NCI-H2029 treated with DMSO at 0.1 percent for 48 hours (cell line): ENCODE data around the gene TMCC1.
"Not testable (repeated sequence)": the region's sequence is repeated elsewhere in the genome, so short reads cannot be mapped to it uniquely, and the experiment has no call there.

Experiments
- DNase-seq: peaks from one replicate; lab custom pipeline; 2025; lab: John Stamatoyannopoulos, UW

The TMCC1 gene

DNA sequence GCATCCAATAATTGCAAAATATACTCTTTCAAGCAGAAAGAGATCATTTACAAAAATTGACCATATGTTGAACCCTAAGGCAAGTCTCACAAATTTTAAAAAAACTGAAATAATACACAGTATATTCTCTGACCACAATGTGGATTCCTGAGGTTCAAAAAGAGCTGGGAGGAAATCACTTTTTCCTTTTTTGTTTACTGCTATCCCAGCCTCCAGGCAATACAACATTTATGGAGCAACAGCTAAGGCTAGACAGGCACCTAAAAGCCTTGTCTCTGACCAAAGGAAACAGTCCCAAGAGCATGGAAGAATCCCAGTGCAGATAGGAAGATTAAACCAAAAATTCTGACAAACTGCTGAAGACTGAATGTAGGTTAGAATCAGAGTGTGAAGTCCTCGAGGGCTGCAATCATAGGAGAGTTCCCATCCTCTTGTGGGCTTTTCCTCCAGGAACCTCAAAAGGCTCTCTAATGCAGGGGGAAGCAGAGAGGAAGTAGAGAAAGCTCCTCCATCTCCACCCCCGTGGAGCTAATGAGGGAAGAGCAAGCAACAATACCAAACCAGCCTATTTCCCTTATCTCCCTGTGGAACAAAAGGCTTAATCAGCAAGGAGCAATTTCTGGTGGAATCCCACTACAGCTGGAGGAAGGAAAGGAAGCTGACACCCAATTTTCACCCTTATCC, 57.0 kb downstream of the TMCC1 start:
- no peak for DNase-seq

DNA sequence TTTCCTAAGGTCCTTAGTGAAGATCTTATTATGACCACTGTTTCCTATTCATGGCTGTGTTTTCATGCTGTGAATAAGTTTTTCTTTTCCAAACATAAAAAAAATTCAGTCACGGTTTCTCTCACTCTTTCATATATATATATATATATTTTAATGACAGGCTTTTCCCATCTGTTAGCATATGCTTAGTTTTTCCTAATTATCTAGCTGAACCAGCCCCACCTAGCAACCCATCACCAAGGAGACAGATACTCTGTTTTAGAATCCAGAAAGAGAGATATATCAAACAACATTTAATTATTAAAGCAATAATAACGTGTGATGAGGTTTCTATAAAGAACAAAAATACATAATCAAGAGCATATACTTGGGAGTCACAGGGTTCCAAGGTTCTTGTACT, 58.3 kb downstream of the TMCC1 start:
- DNase-seq = no peak

DNA sequence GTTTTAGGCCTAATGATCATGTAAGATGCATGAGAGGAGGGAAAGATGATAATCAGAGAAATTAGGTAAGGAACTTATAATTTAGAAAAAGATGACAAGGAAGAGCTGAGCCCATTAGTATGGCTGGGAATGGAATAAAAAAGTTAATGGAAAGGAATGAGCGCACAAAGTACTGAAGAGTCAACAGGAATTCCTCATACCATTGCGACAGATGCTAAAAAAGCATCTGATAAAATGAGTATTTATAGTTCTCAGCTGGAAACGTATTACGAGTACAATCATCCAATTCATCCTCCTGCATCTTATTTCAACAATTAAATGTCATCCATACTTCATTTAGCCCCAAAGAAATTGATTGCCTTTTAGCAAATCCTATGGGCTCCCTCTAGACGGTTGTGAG, 58.9 kb downstream of the TMCC1 start:
- DNase-seq = no peak

DNA sequence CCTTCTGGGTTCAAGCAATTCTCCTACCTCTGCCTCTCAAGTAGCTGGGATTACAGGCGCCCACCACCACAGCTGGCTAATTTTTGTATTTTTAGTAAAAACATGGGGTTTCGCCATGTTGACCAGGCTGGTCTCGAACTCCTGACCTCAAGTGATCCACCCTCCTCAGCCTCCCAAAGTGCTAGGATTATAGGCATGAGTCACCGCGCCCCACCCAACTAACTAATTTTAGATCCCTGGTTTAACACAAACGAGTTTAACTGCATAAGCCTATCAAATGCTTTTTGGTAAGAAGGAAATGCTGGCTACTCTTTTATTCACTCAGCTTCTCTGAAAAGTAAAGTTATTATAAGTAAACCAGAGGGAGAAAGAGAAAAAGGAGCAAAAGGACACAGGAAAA, 61.6 kb downstream of the TMCC1 start:
- not testable (repeated sequence) for DNase-seq

DNA sequence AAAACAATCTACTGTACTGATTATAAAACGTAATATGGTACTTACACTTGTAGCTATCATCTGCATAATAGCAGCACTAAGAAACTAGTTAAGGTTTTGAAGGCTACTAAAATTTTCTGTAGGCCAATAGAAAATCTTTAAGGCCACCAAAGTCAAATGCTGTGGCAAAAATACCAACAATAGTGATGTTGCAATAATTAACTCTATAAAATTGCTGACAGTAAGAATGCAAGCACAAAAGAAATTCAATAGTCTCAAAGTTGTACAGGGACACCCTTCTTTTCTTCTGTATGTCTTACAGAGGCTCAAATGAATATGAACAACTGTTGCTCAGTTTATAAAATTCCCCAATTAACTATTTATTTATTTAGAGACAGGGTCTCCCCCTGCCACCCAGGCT, 62.0 kb downstream of the TMCC1 start:
- DNase-seq = no peak

DNA sequence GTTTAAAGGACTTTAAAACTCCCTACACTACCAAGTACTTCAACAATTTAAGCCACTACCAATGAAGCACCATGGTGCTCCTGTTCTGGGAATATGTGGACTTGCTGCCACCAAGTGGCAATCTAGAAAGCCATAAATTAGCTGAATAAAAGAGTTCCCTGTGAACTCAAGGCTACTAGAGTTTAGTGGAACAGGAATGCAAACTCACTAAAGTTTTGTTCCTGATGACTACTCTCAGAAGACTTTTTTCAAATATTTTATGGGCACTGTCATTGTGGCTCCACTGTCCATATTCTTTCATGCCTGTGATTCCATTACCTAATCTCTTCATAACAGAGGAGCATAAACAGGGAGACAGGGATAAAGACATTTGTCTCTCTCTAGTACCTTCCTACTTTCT, 63.9 kb downstream of the TMCC1 start:
- DNase-seq = no peak

DNA sequence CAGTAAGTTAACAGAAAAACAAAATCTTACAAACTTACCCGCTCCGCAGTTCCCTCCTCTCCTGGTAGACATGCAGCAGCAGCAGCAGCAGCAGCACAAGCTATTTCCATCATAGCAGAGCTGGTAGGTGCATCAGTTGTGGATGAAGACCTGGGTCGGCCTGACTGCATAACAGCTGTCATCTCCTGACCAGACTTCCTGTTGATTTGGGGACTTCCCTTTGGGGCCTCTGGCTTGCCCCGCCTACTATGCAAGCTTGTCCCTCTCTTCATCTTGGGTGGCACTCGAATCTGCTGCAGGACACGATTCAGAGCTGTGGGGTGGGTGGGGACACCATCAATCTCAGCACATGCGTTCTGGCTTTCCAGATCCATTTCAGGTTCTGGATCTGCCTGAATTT, 65.7 kb downstream of the TMCC1 start:
- no peak for DNase-seq

DNA sequence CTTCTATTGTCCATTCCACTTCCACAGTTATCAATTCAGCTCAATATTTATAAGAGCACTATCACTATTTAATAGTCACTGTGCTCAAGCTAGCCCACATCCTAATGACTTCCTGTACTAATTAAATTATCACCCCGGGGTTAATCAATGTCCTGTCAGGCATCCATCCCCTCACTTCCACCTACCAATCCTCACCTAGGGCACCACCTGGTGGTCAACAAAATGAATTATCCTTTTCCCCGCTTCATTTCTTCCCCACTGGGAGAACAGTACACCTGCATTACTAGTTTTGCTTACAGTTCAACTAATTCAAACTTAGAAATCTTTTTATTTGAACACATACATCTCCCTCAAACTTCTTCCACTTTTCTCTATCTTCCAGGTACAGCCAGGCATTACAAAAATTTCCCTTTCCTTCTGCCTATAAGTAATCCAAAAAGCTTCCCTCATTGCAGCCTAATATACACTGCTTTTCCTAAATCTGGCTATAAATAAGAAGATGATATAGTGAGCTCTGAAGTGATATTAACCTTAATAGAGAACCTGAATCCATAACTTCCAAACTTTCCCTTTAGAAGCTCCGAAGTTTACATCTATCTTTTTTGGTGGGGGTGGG, 68.5 kb downstream of the TMCC1 start:
- no peak for DNase-seq

DNA sequence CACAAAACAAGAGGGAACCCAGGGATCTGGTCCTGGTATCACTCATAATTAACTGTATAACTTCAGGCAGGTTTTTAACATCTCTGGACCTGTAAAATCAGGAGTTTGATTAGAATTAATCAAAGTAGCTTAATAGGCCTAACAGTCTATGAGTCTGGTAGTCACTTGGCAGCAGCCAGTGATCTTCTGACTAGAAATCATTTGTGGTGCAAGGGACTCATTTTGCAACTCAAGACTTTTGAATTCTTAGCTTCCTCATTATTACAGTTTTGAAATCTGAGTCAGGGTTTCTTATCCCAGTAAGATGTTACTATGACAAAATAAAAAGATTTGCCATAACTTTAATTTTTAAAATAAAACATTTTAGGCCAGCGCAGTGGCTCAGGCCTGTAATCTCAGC, 70.8 kb downstream of the TMCC1 start:
- no peak for DNase-seq

DNA sequence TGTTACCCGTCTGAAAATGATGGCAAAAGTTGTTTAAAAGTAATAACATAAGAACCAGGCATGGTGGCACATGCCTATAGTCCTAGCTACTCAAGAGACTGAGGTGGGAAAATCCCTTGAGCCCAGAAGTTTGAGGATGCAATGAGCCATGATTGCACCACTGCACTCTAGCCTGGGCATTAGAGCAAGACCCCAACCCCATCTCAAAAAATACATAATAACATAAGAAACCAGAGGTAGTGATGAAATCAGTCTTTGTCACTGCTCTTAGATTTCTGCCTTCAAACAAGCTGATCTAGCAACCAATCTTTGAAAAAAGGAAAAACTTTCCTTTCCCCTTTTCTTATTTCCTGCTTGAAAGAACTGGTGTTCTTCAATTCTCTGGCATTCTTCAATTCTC, 71.3 kb downstream of the TMCC1 start:
- no peak for DNase-seq

DNA sequence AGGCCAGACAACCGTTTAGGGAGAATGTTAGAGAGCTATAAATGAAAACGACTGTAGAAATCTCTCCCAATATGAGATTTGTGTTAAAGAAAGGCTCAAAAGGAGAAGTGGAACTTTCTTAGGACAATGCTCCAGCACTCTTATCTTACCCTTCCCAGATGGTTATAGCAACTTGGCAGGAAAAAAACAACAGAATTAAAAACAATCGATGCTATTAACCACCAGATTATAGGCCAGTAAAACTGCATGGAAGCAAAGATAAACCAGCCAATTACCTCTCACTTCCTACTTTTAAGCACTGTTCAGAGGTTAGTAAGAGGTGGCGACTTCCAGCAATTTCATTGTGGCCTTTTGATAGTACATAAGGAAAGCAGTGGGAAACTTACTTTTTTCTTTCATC, 72.9 kb downstream of the TMCC1 start:
- DNase-seq = no peak

DNA sequence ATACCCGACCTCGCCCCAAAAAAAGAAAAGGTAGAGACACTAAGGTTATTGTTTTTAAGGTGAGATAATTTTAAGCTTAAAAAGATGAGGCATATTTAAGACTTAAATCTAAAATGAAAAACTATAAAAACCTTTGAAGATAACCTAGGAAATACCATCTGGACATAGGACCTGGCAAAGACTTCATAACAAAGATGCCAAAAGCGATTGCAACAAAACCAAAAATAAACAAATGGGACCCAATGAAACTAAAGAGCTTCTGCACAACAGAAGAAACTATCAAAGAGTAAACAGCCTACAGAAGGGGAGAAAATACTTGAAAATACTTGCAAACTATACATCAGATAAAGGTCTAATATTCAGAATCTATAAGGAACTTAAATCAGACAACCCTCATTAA, 80.9 kb downstream of the TMCC1 start:
- no peak for DNase-seq

DNA sequence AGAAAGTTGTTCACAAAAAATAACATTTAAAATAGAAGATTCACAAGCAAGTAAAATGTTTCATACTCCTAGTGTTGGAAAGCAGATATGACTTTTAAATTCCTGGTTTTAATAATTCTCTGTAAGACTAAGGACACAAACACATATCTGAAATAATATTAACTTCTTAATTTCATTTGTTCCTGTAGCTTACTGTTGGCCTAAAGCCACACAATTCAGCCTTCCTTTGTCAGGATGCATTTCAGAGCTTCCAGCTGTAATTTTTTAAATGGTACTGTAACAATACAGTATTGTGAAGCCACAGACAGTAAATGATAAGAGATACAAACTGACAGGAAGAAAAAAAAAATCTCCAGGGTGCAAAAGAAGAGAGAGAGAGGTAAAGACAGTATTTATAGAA, 84.2 kb downstream of the TMCC1 start:
- DNase-seq = no peak

DNA sequence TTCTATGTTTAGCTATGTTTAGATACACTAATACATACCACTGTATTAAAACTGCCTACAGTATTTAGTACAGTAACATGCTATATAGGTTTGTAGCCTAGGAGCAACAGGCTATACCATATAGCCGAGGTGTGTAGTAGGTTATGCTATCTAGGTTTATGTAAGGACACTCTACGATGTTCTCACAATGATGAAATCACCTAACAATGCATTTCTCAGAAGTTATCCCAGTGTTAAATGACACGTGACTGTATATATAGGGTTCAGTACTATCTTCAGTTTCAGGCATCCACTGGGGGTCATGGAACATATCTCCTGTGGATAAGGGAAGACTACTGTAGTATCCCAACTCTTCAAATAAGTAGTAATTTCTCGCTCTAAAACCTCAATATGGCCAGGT, 97.4 kb downstream of the TMCC1 start:
- no peak for DNase-seq

DNA sequence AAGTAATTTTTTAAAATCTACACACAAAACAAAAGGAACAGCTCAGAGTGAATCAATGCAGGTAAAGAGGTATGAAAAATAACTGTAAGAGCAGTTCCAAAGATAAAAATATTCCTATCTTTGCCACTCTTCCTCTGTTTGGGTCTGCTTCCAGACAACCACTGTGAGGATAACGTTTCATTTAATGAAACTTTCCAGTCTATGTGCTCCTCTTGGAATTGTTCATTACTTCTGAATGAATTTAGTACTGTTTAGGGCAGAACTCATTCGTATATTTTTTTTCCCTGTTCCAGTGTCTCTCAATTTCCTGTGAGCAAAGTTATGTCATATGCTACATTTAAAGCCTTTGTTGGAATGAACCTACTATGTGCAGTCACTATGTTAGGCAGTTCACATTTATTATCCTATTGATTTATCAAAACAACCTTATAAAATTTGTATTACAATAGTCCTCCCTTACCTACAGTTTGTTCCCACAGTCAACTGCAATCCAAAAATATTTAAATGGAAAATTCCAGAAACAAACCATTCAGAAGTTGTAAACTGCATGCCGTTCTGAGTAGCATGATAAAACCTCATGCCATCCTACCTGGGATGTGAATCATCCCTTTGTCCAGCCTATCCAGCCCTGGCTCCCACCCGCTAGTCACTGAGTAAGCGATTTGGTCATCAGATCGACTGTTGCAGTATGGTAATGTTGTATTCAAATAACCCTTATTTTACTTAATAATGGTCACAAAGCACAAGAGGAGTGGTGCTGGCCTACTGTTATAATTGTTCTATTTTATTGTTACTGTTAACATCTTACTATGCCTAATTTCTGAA, 98.1 kb downstream of the TMCC1 start:
- DNase-seq = no peak

DNA sequence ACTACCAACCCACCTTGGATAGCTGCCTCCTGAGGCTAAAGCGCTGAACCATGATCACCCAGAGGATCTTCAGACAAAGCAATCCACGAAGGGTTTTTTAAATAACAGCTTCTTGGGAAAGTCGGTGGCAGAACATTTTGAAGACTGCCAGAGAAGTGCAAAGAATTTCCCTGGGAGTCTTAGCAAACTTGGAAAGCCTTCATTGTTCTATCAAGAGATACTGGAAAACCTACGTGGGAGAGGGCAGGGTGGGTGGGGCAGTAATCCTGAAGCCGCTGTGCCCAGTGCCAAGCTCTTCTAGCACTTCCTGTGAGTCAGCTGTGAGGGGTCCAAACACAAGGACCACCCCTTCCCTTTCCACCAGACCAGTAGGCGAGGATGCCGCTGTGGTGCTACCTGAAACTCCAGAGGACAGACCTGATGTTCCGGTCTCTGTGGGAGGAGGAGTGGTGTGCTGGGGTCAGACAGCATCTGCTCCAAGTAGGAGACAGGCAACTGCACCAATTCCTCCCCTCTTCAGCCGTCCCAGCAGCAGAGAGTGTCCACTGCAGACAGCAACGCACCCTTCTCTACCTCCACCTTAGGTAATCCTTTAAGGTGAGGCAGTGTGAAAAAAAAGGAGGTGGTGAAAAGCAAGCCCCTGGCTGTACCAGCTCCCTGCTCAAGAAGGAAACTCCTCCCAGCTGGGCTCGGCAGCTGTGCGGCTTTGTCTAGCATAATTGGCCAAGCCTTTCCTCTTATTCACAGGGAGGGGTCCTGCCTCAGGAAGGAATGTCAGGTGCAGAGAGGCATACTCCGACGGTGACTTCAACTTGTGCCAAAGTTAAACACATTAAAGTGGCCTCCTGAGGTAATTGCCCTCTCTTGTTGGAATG, 99.0 kb downstream of the TMCC1 start:
- peak; percentile 41 for DNase-seq

DNA sequence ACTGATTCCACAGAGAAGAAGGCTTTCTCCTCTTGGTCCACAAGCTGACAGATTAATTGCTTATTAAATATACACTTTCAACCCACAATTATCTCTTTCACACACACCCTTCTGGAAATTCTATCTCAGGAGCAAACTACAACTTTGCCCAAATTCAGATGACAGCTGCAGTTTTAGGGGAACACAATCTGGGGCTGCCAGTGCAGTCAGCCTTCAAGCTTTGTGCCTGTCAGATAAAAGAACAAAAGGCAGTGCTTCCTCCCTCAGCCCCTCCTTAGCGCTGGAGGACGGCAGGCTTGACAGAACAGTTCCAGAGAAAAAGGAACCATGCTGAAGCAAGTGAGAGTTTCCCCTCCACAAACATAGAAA, 99.6 kb downstream of the TMCC1 start:
- no peak for DNase-seq

DNA sequence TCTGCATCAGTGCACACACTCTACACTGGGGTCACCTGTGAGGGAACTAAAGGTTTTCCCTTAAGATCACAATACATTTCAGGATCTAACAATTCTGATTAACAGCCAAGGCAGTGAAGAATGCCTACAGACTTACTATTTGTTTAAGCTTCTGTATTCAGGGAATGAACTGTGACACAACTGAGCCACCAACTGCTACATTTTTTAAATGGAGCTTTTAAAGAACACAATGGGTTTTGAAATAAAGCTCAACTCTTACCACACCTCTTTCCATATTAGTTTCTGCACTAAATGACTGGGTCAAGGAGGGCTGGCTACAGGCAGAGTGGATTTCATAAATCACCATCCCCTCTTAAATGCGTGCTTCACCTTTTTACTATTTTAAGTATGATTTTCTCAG, 100.2 kb downstream of the TMCC1 start:
- no peak for DNase-seq

DNA sequence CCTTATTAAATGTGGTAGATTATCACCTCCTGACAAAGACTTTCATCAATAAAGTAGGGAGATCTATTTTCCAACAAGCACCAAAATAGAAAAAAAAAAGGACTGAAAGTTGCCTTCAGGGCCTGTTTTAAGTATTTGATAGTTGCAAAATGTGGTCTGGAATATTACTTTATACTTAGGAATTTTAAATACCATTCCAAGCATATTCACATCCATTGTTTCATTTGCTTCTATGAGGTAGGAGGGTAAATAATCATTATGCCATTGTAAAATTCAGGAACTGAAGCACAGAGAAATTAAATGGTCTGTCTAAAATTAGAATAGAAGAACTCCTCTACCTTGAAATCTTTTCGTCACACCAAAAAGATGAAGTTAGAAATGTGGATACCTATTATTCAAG, 110.0 kb downstream of the TMCC1 start:
- no peak for DNase-seq

DNA sequence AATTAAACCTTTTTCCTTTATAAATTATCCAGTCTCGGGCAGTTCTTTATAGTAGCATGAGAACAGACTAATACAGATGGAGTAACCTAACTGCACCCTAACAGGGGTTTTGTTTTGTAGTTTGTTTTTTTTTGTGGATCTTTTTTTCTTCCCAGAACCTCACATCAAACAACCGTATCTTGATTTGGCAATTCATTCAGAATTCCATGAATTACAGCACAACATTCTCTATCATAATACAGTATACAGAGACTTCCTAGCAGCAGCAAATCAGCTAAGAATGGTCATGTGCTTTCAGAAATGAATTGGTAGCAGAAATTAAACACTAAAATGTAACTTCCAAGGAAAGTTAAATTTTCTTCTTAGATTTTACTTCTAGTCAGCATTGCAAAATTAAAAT, 114.6 kb downstream of the TMCC1 start:
- DNase-seq = no peak

DNA sequence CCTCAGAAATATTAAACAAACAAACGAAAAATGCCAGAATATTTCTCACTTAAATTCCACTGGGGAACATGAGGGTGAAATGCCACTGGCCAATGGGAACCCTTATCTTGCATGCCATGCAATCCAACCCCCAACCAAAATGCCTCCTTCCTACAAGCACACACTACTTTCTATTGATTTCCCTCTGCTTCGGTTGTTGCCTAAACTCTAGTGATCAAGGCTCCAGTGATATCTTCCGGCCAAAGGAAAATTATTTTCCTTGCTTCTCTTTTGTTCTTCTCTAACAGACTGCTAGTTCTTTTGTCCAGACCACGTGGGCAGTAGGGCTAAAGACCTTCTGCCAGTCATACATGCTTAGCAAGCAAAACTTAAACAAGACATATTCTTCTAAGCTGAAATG, 115.7 kb downstream of the TMCC1 start:
- DNase-seq = no peak

DNA sequence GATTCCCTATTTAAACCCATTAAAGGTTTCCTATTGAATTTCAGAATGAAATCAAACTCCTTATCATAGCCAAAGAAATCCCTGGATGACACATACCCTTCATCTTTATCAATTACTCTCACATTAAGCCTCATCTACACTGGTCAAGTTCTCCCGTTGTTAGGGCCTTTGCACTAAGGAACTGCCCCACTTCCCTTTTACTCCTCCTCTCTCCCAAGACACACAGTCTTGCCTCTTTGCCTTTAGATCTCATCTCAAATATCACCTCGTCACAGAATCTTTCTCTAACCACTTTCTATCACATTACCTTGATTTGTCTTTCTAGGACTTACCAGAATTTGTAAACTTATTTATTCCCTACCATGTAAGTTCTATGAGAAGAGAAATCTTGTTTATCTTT, 117.6 kb downstream of the TMCC1 start:
- DNase-seq = no peak
